K562 (cell line): ENCODE measurements around the gene TBL1XR1. TPM values are rescaled to one million over a fixed set of nuclear protein-coding genes. Genes with fewer than 3 reads are reported as not detected.

Experiments
- CBX5 ChIP-seq: IDR thresholded peaks from 2 replicates; pipeline ENCODE4 v1.6.1; 2014; ENCODE audit warnings: low read depth, borderline replicate concordance
- DIDO1 ChIP-seq: fragments of 450-650 bp; IDR thresholded peaks from 2 replicates; pipeline ENCODE4 v1.6.1; 2016; ENCODE audit warnings: low read depth, missing biosample characterization, missing genetic modification characterization
- HES1 ChIP-seq: fragments of 450-650 bp; IDR thresholded peaks from 2 replicates; pipeline ENCODE4 v1.6.1; 2016; ENCODE audit warnings: low read depth, mild to moderate bottlenecking, moderate library complexity
- HMBOX1 ChIP-seq: sonication (generic); IDR thresholded peaks from 2 replicates; pipeline ENCODE4 v1.6.1; 2016
- KDM1A ChIP-seq, 2 experiments: fragments of 450-650 bp; IDR thresholded peaks; 2 replicates each; pipeline ENCODE4 v1.6.1; 2016; ENCODE audit warnings: mild to moderate bottlenecking in 2 of 2
- MEF2D ChIP-seq: conservative IDR thresholded peaks from 2 replicates; pipeline ENCODE4 v1.6.1; 2016; ENCODE audit warnings: low read depth, missing genetic modification characterization, missing compliant biosample characterization
- NEUROD1 ChIP-seq: fragments of 150-350 bp; IDR thresholded peaks from 2 replicates; pipeline ENCODE4 v1.6.1; 2014; ENCODE audit warnings: borderline replicate concordance, low read length, low read depth; ENCODE audit not compliant: partially characterized antibody
- PHB2 ChIP-seq: fragments of 450-650 bp; IDR thresholded peaks from 2 replicates; pipeline ENCODE4 v1.6.1; 2017; ENCODE audit warnings: low read depth
- PHF20 ChIP-seq: fragments of 450-650 bp; IDR thresholded peaks from 2 replicates; pipeline ENCODE4 v1.6.1; 2018; ENCODE audit not compliant: partially characterized antibody
- PHF21A ChIP-seq: fragments of 450-650 bp; IDR thresholded peaks from 2 replicates; pipeline ENCODE4 v1.6.1; 2017; ENCODE audit warnings: low read depth, borderline replicate concordance
- TBL1XR1 ChIP-seq, 2 experiments: IDR thresholded peaks; 2 replicates each; pipeline ENCODE4 v1.6.1; 2012; ENCODE audit warnings: improper control_type of control experiment in 2 of 2, low read length in 2 of 2, mild to moderate bottlenecking in 1 of 2
- TEAD2 ChIP-seq: fragments of 450-650 bp; IDR thresholded peaks from 2 replicates; pipeline ENCODE4 v1.6.1; 2016; ENCODE audit warnings: missing genetic modification characterization, control low read depth, missing compliant biosample characterization
- YBX1 ChIP-seq: fragments of 450-650 bp; IDR thresholded peaks from 2 replicates; pipeline ENCODE4 v1.7.1; 2016; ENCODE audit warnings: mild to moderate bottlenecking
- ZC3H11A ChIP-seq: IDR thresholded peaks from 2 replicates; pipeline ENCODE4 v1.6.1; 2012; ENCODE audit warnings: low read depth, low read length, improper control_type of control experiment
- ZNF12 ChIP-seq: sonication (generic); formaldehyde crosslinking; IDR thresholded peaks from 2 replicates; pipeline ENCODE4 v1.4.0; 2020; ENCODE audit warnings: mild to moderate bottlenecking, missing genetic modification reagents
- ZNF3 ChIP-seq: fragments of 250-450 bp; sonication (Bioruptor Pico); IDR thresholded peaks from 2 replicates; pipeline ENCODE4 v1.5.0; 2021; ENCODE audit warnings: mild to moderate bottlenecking, moderate library complexity
- ZNF316 ChIP-seq: fragments of 450-650 bp; IDR thresholded peaks from 2 replicates; pipeline ENCODE4 v1.6.1; 2016
- polyA plus RNA-seq, 8 experiments: library from polyadenylated mRNA; depleted of rRNA in 4 of 8; stranded (reverse) in 5 of 8; unstranded in 3 of 8; fragments of >200 nt; fragmentation: Nextera tagmentation in 2 of 8; fragmentation: Illumina TruSeq in 1 of 8; extraction: Ambion mirVana in 2 of 8; extraction: Trizol in 1 of 8; gene quantifications; 2 replicates each; pipeline versions ENCODE4 v1.2.1 to v1.2.3, GENCODE V29; 2011 to 2014; ENCODE audit warnings: inconsistent platforms in 1 of 8, missing spikeins in 1 of 8
- total RNA-seq, 7 experiments: library from RNA; depleted of rRNA in 6 of 7; stranded (reverse); fragments of >200 nt in 6 of 7; fragmentation: Illumina TruSeq in 2 of 7; extraction: Trizol in 2 of 7; gene quantifications; 2 replicates each; pipeline versions ENCODE4 v1.2.1 to v1.2.3, GENCODE V29; 2011 to 2021; ENCODE audit warnings: low replicate concordance in 1 of 7
- TF ChIP-seq, protein P1 (sequence below): fragments of 250-450 bp; sonication (Bioruptor Pico); IDR thresholded peaks from 2 replicates; pipeline ENCODE4 v1.4.0; 2020
- TF ChIP-seq, protein P2 (sequence below): fragments of 450-650 bp; formaldehyde crosslinking; IDR thresholded peaks from 2 replicates; pipeline ENCODE4 v1.4.0; 2020; ENCODE audit warnings: mild to moderate bottlenecking, mixed read lengths
- TF ChIP-seq, protein P3 (sequence below): fragments of 450-650 bp; IDR thresholded peaks from 2 replicates; pipeline ENCODE4 v1.6.1; 2016; ENCODE audit warnings: missing biosample characterization, missing genetic modification characterization

TBL1XR1 gene
- total and polyA plus RNA-seq, 9 of the 15 experiments (the other 6 are each of a cell fraction or from before 2014, with no cell fraction given): 19.6 to 171 (median 83.3) TPM

DNA sequence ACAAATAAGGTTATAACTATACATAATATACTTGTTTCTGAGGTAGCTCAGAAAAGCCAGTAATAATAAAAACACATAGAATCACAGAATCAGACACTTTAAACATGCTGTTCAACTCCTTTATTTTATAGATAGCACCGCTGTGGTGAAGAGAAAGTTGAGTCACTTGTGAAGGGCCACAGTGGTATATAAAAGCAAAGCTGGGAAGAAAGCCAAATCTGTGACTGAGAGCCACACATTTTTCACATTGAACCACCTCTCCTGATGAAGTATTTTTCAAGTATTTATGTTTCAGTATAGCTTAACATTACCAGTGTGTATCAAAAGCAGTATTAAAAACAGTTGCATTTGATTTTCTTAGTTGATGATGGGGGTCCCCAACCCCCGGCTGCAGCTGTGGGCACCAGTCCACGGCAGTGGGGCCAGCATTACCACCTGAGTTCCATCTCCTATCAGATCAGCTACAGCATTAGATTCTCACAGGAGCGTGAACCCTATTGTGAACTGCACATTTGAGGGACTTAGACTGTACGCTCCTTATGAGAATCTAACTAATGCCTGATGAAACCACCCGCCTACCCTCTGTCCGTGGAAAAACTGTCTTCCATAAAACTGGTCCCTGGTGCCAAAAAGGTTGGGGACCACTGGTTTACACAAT, 46.2 kb downstream of the TBL1XR1 start (continued):
- TF ChIP-seq, protein P1, sequence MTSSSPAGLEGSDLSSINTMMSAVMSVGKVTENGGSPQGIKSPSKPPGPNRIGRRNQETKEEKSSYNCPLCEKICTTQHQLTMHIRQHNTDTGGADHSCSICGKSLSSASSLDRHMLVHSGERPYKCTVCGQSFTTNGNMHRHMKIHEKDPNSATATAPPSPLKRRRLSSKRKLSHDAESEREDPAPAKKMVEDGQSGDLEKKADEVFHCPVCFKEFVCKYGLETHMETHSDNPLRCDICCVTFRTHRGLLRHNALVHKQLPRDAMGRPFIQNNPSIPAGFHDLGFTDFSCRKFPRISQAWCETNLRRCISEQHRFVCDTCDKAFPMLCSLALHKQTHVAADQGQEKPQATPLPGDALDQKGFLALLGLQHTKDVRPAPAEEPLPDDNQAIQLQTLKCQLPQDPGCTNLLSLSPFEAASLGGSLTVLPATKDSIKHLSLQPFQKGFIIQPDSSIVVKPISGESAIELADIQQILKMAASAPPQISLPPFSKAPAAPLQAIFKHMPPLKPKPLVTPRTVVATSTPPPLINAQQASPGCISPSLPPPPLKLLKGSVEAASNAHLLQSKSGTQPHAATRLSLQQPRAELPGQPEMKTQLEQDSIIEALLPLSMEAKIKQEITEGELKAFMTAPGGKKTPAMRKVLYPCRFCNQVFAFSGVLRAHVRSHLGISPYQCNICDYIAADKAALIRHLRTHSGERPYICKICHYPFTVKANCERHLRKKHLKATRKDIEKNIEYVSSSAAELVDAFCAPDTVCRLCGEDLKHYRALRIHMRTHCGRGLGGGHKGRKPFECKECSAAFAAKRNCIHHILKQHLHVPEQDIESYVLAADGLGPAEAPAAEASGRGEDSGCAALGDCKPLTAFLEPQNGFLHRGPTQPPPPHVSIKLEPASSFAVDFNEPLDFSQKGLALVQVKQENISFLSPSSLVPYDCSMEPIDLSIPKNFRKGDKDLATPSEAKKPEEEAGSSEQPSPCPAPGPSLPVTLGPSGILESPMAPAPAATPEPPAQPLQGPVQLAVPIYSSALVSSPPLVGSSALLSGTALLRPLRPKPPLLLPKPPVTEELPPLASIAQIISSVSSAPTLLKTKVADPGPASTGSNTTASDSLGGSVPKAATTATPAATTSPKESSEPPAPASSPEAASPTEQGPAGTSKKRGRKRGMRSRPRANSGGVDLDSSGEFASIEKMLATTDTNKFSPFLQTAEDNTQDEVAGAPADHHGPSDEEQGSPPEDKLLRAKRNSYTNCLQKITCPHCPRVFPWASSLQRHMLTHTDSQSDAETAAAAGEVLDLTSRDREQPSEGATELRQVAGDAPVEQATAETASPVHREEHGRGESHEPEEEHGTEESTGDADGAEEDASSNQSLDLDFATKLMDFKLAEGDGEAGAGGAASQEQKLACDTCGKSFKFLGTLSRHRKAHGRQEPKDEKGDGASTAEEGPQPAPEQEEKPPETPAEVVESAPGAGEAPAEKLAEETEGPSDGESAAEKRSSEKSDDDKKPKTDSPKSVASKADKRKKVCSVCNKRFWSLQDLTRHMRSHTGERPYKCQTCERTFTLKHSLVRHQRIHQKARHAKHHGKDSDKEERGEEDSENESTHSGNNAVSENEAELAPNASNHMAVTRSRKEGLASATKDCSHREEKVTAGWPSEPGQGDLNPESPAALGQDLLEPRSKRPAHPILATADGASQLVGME (CRISPR knock-in tag): no peak
- TF ChIP-seq DIDO1 (tag): no peak
- TF ChIP-seq CBX5: no peak
- TF ChIP-seq, protein P2, sequence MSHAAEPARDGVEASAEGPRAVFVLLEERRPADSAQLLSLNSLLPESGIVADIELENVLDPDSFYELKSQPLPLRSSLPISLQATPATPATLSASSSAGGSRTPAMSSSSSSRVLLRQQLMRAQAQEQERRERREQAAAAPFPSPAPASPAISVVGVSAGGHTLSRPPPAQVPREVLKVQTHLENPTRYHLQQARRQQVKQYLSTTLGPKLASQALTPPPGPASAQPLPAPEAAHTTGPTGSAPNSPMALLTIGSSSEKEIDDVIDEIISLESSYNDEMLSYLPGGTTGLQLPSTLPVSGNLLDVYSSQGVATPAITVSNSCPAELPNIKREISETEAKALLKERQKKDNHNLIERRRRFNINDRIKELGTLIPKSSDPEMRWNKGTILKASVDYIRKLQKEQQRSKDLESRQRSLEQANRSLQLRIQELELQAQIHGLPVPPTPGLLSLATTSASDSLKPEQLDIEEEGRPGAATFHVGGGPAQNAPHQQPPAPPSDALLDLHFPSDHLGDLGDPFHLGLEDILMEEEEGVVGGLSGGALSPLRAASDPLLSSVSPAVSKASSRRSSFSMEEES (CRISPR knock-in tag): no peak
- TF ChIP-seq, protein P3, sequence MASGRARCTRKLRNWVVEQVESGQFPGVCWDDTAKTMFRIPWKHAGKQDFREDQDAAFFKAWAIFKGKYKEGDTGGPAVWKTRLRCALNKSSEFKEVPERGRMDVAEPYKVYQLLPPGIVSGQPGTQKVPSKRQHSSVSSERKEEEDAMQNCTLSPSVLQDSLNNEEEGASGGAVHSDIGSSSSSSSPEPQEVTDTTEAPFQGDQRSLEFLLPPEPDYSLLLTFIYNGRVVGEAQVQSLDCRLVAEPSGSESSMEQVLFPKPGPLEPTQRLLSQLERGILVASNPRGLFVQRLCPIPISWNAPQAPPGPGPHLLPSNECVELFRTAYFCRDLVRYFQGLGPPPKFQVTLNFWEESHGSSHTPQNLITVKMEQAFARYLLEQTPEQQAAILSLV (tag): no peak
- no peak for TF ChIP-seq PHB2
- TF ChIP-seq ZNF12 (CRISPR knock-in tag): no peak
- TF ChIP-seq PHF21A: no peak
- TF ChIP-seq HMBOX1: no peak
- TF ChIP-seq TBL1XR1 (IDR thresholded peaks at IDR 0.05; ENCODE audit: low read length in 2 of 2): no peak
- no peak for TF ChIP-seq TEAD2 (tag)
- TF ChIP-seq HES1: no peak
- no peak for TF ChIP-seq NEUROD1
- TF ChIP-seq YBX1: no peak
- no peak for TF ChIP-seq KDM1A (IDR thresholded peaks at IDR 0.05)
- no peak for TF ChIP-seq PHF20
- no peak for TF ChIP-seq ZNF3 (CRISPR knock-in tag)
- no peak for TF ChIP-seq ZNF316
- no peak for TF ChIP-seq MEF2D (tag)
- TF ChIP-seq ZC3H11A: no peak
